ENCODE measurements around the gene KBTBD6. TPM values are rescaled to one million over a fixed set of nuclear protein-coding genes. Genes with fewer than 3 reads are reported as not detected.
"Not testable (repeated sequence)": the region's sequence is repeated elsewhere in the genome, so short reads cannot be mapped to it uniquely, and the experiment has no call there.

KBTBD6 gene
- total RNA-seq, 1 donor from 2014 or later: 5.9 TPM

- Mint-ChIP-seq H3K27me3 (ENCODE audit: low read depth) (no peaks in the 10 kb centered on the region), H3K27ac (no peak overlapping the region), H3K4me1 (ENCODE audit: low read depth) (no peaks in the 10 kb centered on the region), H3K4me3 (ENCODE audit: low read depth) (no peak overlapping the region), H3K36me3 (ENCODE audit: low read depth) (peaks cover 43% of the 10 kb centered on the region), H3K9me3 (peaks cover 69% of the 10 kb centered on the region)
- intact Hi-C loops (cut with micrococcal nuclease): no loop called here
- DNase-seq (ENCODE audit: low spot score): no peak
Measured at GRCh38 chr13:41150058-41150457, 17.5 kb upstream of the KBTBD6 start.

GRCh38 chr13:41148419-41149283, 16.0 kb upstream of the KBTBD6 start:
- H3K27ac Mint-ChIP-seq: no peak overlapping the region
- intact Hi-C loops (cut with micrococcal nuclease): no loop called here
- DNase-seq (ENCODE audit: low spot score): no peak
- H3K36me3 Mint-ChIP-seq (ENCODE audit: low read depth): peaks cover 43% of the 10 kb centered on the region
- H3K9me3 Mint-ChIP-seq: peaks cover 67% of the 10 kb centered on the region
- H3K4me3 Mint-ChIP-seq (ENCODE audit: low read depth): no peak overlapping the region
- H3K4me1 Mint-ChIP-seq (ENCODE audit: low read depth): no peaks in the 10 kb centered on the region
- no peaks in the 10 kb centered on the region for H3K27me3 Mint-ChIP-seq (ENCODE audit: low read depth)

DNA sequence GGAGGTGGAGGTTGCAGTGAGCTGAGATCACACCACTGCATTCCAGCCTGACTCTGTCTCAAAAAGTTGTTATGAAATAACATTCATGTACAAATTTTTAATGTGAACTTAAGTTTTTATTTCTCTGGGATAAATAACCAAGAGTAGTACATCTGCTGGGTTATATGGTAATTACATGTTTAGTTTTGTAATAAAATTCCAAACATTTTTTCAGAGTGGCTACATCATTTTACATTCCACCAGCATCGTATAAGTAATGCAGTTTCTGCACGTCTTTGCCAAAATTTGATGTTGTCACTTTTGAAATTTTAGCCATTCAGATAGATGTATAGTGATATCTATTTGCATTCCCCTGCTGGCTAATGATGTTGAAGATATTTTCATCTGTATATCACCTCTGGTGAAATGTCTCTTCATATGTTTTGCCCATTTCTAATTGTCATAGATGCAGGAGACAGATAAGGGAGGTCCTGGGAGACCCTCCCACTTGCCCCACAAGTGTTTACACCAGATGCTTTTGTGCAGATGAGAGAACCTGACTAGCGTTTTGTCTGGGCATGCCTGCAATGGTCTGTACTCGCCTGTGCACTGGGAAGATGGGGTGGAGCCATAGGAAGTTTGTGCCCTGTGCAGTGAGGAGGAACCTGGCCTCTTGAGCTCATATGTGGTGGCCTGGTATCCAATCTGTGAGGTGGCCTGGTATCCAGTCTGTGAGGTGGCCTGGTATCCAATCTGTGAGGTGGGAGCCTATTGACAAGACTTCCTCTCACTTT, 12.7 kb upstream of the KBTBD6 start:
- no peak overlapping the region for H3K4me3 Mint-ChIP-seq (ENCODE audit: low read depth)
- H3K27ac Mint-ChIP-seq: no peak overlapping the region
- peaks cover 37% of the 10 kb centered on the region for H3K9me3 Mint-ChIP-seq
- no peaks in the 10 kb centered on the region for H3K27me3 Mint-ChIP-seq (ENCODE audit: low read depth)
- peaks cover 28% of the 10 kb centered on the region for H3K36me3 Mint-ChIP-seq (ENCODE audit: low read depth)
- no peak for DNase-seq (ENCODE audit: low spot score)
- no peaks in the 10 kb centered on the region for H3K4me1 Mint-ChIP-seq (ENCODE audit: low read depth)
- intact Hi-C loops (cut with micrococcal nuclease): no loop called here

DNA sequence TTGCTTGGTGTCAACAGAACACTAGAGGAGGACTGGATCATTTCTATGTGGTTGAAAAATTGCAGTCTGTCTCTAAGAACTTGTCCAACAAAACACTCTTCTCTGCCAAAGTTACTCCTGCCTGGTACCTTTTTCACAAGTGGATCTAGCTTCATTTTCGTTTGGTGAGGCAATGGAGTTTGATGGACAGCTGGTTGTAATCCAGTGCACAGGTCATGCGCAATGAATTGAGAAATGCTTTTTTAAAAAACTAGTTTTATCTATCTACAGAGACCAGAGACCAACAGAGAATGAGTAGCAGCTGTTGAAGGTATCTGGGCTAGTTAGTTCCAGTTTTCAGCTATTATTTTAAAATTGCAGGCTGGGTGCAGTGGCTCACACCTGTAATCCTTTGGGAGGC, 12.0 kb upstream of the KBTBD6 start:
- H3K27me3 Mint-ChIP-seq (ENCODE audit: low read depth): no peaks in the 10 kb centered on the region
- DNase-seq (ENCODE audit: low spot score): no peak
- H3K36me3 Mint-ChIP-seq (ENCODE audit: low read depth): peaks cover 21% of the 10 kb centered on the region
- intact Hi-C loops (cut with micrococcal nuclease): no loop called here
- no peak overlapping the region for H3K27ac Mint-ChIP-seq
- H3K9me3 Mint-ChIP-seq: peaks cover 29% of the 10 kb centered on the region
- no peak overlapping the region for H3K4me3 Mint-ChIP-seq (ENCODE audit: low read depth)
- peaks cover 3% of the 10 kb centered on the region for H3K4me1 Mint-ChIP-seq (ENCODE audit: low read depth)

DNA sequence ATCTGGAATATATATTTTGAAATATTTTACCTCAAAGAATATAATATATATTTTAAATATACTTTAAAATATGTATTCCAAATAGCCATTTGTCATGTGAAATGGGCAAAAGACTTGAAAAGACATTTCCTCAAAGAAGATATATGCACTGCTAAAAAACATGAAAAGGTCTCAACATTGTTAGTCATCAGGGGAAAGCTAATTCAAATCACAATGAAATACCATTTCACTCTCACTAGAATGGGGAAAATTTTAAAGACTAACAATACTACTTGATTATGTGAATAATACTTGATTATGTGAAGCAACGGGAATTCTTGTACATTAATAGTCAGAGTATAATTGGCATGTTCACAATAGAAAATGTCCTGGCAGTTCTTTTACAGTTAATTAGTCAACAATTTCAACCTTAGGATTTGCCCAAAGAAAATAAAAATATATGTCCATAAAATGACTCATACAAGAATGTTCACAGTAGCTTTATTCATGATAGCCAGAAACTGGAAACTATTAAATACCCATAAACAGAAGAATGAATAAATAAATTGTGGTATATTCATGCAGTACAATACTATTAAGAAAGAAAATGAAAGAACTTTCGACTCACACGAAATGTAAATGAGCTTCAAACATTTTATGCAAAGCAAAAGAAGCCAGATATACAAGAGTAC, 6.8 kb upstream of the KBTBD6 start:
- H3K4me1 Mint-ChIP-seq (ENCODE audit: low read depth): peaks cover 6% of the 10 kb centered on the region
- intact Hi-C loops (cut with micrococcal nuclease): no loop called here
- no peak overlapping the region for H3K4me3 Mint-ChIP-seq (ENCODE audit: low read depth)
- H3K27ac Mint-ChIP-seq: no peak overlapping the region
- no peaks in the 10 kb centered on the region for H3K9me3 Mint-ChIP-seq
- H3K36me3 Mint-ChIP-seq (ENCODE audit: low read depth): no peaks in the 10 kb centered on the region
- H3K27me3 Mint-ChIP-seq (ENCODE audit: low read depth): no peaks in the 10 kb centered on the region
- no peak for DNase-seq (ENCODE audit: low spot score)

DNA sequence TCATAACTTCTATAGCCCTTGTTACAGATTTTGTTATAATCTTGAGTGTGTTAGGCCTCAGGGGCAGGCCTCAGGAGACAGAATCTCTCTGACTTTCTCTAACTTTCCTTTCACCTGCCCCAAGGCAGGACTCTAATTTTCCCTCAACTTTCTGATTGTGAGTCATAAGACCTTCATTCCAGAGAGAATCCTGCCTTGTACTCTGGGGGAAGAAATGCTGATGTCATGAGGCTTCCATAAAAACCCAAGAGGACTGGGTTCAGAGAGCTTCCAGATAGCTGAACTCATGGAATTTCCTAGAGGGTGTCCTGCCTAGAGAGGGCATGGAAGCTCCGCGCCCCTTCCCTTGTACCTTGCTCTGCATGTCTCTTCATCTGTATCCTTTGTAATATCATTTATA, 5.3 kb upstream of the KBTBD6 start:
- H3K27ac Mint-ChIP-seq: no peak overlapping the region
- no peak for DNase-seq (ENCODE audit: low spot score)
- peaks cover 18% of the 10 kb centered on the region for H3K4me1 Mint-ChIP-seq (ENCODE audit: low read depth)
- no peaks in the 10 kb centered on the region for H3K27me3 Mint-ChIP-seq (ENCODE audit: low read depth)
- no peaks in the 10 kb centered on the region for H3K36me3 Mint-ChIP-seq (ENCODE audit: low read depth)
- no peak overlapping the region for H3K4me3 Mint-ChIP-seq (ENCODE audit: low read depth)
- H3K9me3 Mint-ChIP-seq: no peaks in the 10 kb centered on the region
- intact Hi-C loops (cut with micrococcal nuclease): no loop called here

DNA sequence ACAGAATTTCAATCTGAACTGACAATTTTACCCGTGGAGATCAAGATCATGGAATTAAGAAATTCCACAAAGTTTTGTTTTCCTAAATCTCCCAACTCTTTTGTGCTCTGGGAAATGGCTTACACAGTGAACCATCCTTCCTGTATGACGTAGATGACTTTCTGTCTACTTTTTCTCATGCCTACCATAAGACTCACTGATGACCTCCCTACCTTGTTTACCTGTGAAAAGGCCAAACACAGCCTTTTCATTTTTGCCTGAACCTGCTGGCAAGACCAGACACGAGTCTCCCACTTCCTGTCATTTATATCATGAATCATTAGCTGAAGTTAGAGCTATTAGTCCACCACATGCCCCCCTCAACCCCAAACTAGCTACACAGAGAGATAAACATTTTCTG, 4.6 kb upstream of the KBTBD6 start:
- no peak overlapping the region for H3K27ac Mint-ChIP-seq
- H3K4me3 Mint-ChIP-seq (ENCODE audit: low read depth): no peak overlapping the region
- no peaks in the 10 kb centered on the region for H3K9me3 Mint-ChIP-seq
- peaks cover 19% of the 10 kb centered on the region for H3K4me1 Mint-ChIP-seq (ENCODE audit: low read depth)
- peaks cover 5% of the 10 kb centered on the region for H3K36me3 Mint-ChIP-seq (ENCODE audit: low read depth)
- H3K27me3 Mint-ChIP-seq (ENCODE audit: low read depth): no peaks in the 10 kb centered on the region
- intact Hi-C loops (cut with micrococcal nuclease): no loop called here
- DNase-seq (ENCODE audit: low spot score): no peak

GRCh38 chr13:41136396-41137031, 3.9 kb upstream of the KBTBD6 start:
- intact Hi-C loops (cut with micrococcal nuclease): no loop called here
- H3K27ac Mint-ChIP-seq: no peak overlapping the region
- H3K36me3 Mint-ChIP-seq (ENCODE audit: low read depth): peaks cover 5% of the 10 kb centered on the region
- no peak overlapping the region for H3K4me3 Mint-ChIP-seq (ENCODE audit: low read depth)
- H3K9me3 Mint-ChIP-seq: no peaks in the 10 kb centered on the region
- H3K27me3 Mint-ChIP-seq (ENCODE audit: low read depth): no peaks in the 10 kb centered on the region
- no peak for DNase-seq (ENCODE audit: low spot score)
- peaks cover 24% of the 10 kb centered on the region for H3K4me1 Mint-ChIP-seq (ENCODE audit: low read depth)

GRCh38 chr13:41133951-41134350, 1.3 kb upstream of the KBTBD6 start:
- Mint-ChIP-seq H3K36me3 (ENCODE audit: low read depth) (peaks cover 16% of the 10 kb centered on the region), H3K27me3 (ENCODE audit: low read depth) (no peaks in the 10 kb centered on the region), H3K4me1 (ENCODE audit: low read depth) (peaks cover 36% of the 10 kb centered on the region), H3K4me3 (ENCODE audit: low read depth) (peak overlapping the region; percentile 93), H3K9me3 (no peaks in the 10 kb centered on the region), H3K27ac (peak overlapping the region; percentile 92)
- DNase-seq (ENCODE audit: low spot score): no peak
- intact Hi-C loops (cut with micrococcal nuclease): loop anchor here (2.0 to 5.0 kb wide), 2 partner anchors 43 to 213 kb away; no protein-coding TSS in a partner anchor

DNA sequence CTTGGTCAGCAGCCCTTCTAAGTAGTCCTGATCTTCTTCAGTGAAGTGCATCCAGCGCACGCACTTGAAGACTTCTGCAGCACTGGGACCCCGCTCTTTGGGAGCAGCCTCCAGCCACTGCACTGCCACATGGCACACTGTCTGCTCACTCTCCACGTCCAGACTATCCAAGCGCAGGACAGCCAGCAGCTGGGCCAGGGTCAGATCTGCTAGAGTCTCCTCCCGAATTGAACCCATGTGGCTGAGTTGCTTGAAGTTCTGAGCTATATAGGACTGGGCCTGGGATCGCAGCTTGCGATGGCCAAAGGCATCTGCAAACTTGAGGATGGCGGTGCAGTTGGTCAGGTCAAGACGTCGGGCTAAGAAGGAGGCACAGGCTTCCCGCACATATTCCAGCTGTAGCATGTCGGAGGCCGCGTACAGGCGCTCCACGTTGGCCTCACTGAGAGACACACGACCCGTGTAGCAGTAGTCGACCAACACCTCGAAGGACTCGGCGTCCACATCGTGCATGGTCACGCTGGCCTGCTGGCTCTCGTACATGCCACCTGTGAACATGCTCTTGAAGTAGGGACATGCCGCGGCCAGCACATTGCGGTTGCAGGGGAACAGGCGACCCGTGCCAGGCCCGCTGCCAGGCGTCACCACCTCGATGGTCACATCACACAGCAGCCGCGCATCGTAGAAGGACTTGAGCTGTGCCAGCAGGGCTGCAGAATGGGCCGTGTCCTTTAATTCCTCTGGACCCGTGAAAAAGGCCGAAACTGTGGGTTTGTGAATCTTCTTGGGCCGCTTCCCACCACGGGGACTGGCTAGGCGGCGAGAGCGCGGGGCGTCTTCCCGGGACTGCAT, 716 bp downstream of the KBTBD6 start:
- DNase-seq (ENCODE audit: low spot score); H3K9me3 Mint-ChIP-seq; H3K27me3 Mint-ChIP-seq (ENCODE audit: low read depth): not testable (repeated sequence)
- peak overlapping the region; percentile 92 for H3K27ac Mint-ChIP-seq
- intact Hi-C loops (cut with micrococcal nuclease): loop anchor here (1.0 to 5.0 kb wide), 6 partner anchors 45 to 211 kb away; partner anchors contain the start of genes KBTBD7, MTRF1, NAA16 and WBP4
- H3K4me3 Mint-ChIP-seq (ENCODE audit: low read depth): peak overlapping the region; percentile 93
- H3K36me3 Mint-ChIP-seq (ENCODE audit: low read depth): peaks cover 26% of the 10 kb centered on the region
- H3K4me1 Mint-ChIP-seq (ENCODE audit: low read depth): peaks cover 42% of the 10 kb centered on the region

GRCh38 chr13:41131189-41131588, 1.4 kb downstream of the KBTBD6 start:
- Mint-ChIP-seq H3K36me3 (ENCODE audit: low read depth) (peaks cover 29% of the 10 kb centered on the region), H3K27ac (peak overlapping the region; percentile 47), H3K4me3 (ENCODE audit: low read depth) (peak overlapping the region; percentile 93), H3K4me1 (ENCODE audit: low read depth) (peaks cover 42% of the 10 kb centered on the region)
- not testable (repeated sequence) for H3K27me3 Mint-ChIP-seq (ENCODE audit: low read depth); H3K9me3 Mint-ChIP-seq; DNase-seq (ENCODE audit: low spot score)
- intact Hi-C loops (cut with micrococcal nuclease): loop anchor here (5.0 kb wide), 1 partner anchor 46 kb away; no protein-coding TSS in a partner anchor

Data from activated T-helper 2 cell treated with anti-CD3 and anti-CD28 coated beads, Interferon-gamma antibody, Interleukin-2, Interleukin-4, amounts not matched to agents 10 μg/mL and 5 μg/mL and 100 μg/mL, durations not matched to agents 14 hours and 24 hours and 36 hours (primary cell).